H9 (cell line): ENCODE results near the gene PPP1R2C. TPM values are rescaled to one million over a fixed set of nuclear protein-coding genes. Genes with fewer than 3 reads are reported as not detected.
A peak's percentile ranks its signal among the peaks of the same experiment; 100 is the strongest.

ENCODE experiments used
- DNase-seq: peaks from one replicate; pipeline ENCODE4 v3.0.0-alpha.2; 2017
- H2AFZ ChIP-seq: one replicate; pipeline ENCODE4 v1.6.1; 2013; ENCODE audit warnings: mild to moderate bottlenecking, low read length, control low read depth, moderate library complexity
- H2AK5ac ChIP-seq: 2 replicates; pipeline ENCODE4 v1.6.1; 2013; ENCODE audit warnings: low read length, control low read depth, mixed read lengths; ENCODE audit not compliant: insufficient read length
- H2BK120ac ChIP-seq: one replicate; pipeline ENCODE4 v1.6.1; 2013; ENCODE audit warnings: low read depth, mild to moderate bottlenecking, low read length, control low read depth, inconsistent platforms; ENCODE audit not compliant: poor library complexity, severe bottlenecking
- H2BK12ac ChIP-seq: 2 replicates; pipeline ENCODE4 v1.6.1; 2013; ENCODE audit warnings: low read length, control low read depth, mixed read lengths, low read depth; ENCODE audit not compliant: insufficient read length
- H2BK15ac ChIP-seq: 2 replicates; pipeline ENCODE4 v1.6.1; 2013; ENCODE audit warnings: low read depth, low read length, control low read depth
- H2BK20ac ChIP-seq: one replicate; pipeline ENCODE4 v1.6.1; 2013; ENCODE audit warnings: low read depth, mild to moderate bottlenecking, low read length, control low read depth, inconsistent platforms; ENCODE audit not compliant: poor library complexity, severe bottlenecking
- H2BK5ac ChIP-seq: 2 replicates; pipeline ENCODE4 v1.6.1; 2013; ENCODE audit warnings: low read length, control low read depth, mixed read lengths; ENCODE audit not compliant: insufficient read length
- H3K14ac ChIP-seq: 2 replicates; pipeline ENCODE4 v1.6.1; 2013; ENCODE audit warnings: low read length, control low read depth; ENCODE audit not compliant: insufficient read depth
- H3K18ac ChIP-seq: 2 replicates; pipeline ENCODE4 v1.6.1; 2013; ENCODE audit warnings: low read depth, mild to moderate bottlenecking, mixed read lengths, low read length, control low read depth; ENCODE audit not compliant: insufficient read length
- H3K23ac ChIP-seq: 2 replicates; pipeline ENCODE4 v1.6.1; 2013; ENCODE audit warnings: low read length, control low read depth, mixed read lengths, low read depth; ENCODE audit not compliant: insufficient read length
- H3K23me2 ChIP-seq: 2 replicates; pipeline ENCODE4 v1.6.1; 2013; ENCODE audit warnings: low read depth, mild to moderate bottlenecking, mixed read lengths, low read length, control low read depth; ENCODE audit not compliant: insufficient read length, poor library complexity, severe bottlenecking
- H3K27ac ChIP-seq: 2 replicates; pipeline ENCODE4 v1.5.1; 2013; ENCODE audit warnings: low read length, control low read depth, mixed read lengths, low read depth; ENCODE audit not compliant: insufficient read length
- H3K27me3 ChIP-seq: 2 replicates; pipeline ENCODE4 v1.6.1; 2013; ENCODE audit warnings: low read length, control low read depth, inconsistent platforms; ENCODE audit not compliant: insufficient read depth
- H3K4ac ChIP-seq: 2 replicates; pipeline ENCODE4 v1.6.1; 2013; ENCODE audit warnings: low read depth, mild to moderate bottlenecking, control low read depth, inconsistent platforms, low read length, moderate library complexity
- H3K4me1 ChIP-seq: 2 replicates; pipeline ENCODE4 v1.6.1; 2013; ENCODE audit warnings: low read length, control low read depth, inconsistent platforms; ENCODE audit not compliant: insufficient read depth
- H3K4me2 ChIP-seq: 2 replicates; pipeline ENCODE4 v1.6.1; 2013; ENCODE audit warnings: low read length, control low read depth, mixed read lengths; ENCODE audit not compliant: insufficient read length, insufficient read depth
- H3K56ac ChIP-seq: 2 replicates; pipeline ENCODE4 v1.6.1; 2013; ENCODE audit warnings: low read depth, mild to moderate bottlenecking, mixed read lengths, low read length, control low read depth; ENCODE audit not compliant: insufficient read length
- H3K79me1 ChIP-seq: 2 replicates; pipeline ENCODE4 v1.6.1; 2013; ENCODE audit warnings: low read depth, mild to moderate bottlenecking, moderate library complexity, low read length, control low read depth, inconsistent platforms; ENCODE audit not compliant: insufficient read depth, poor library complexity, severe bottlenecking
- H3K79me2 ChIP-seq: 2 replicates; pipeline ENCODE4 v1.6.1; 2013; ENCODE audit warnings: low read length, control low read depth, inconsistent platforms; ENCODE audit not compliant: insufficient read depth
- H3K9ac ChIP-seq: 2 replicates; pipeline ENCODE4 v1.6.1; 2013; ENCODE audit warnings: low read length, control low read depth, mixed read lengths; ENCODE audit not compliant: insufficient read length; ENCODE audit errors: extremely low read depth
- H3K9me3 ChIP-seq: one replicate; pipeline ENCODE4 v1.6.1; 2013; ENCODE audit warnings: low read depth, low read length, inconsistent platforms; ENCODE audit not compliant: control insufficient read depth
- H3T11ph ChIP-seq: one replicate; pipeline ENCODE4 v1.6.1; 2013; ENCODE audit warnings: mild to moderate bottlenecking, low read length, control low read depth, inconsistent platforms
- H4K20me1 ChIP-seq: one replicate; pipeline ENCODE4 v1.6.1; 2013; ENCODE audit not compliant: control insufficient read depth, insufficient read length, insufficient read depth
- H4K5ac ChIP-seq: 2 replicates; pipeline ENCODE4 v1.6.1; 2013; ENCODE audit warnings: low read depth, mild to moderate bottlenecking, mixed read lengths, low read length, control low read depth; ENCODE audit not compliant: insufficient read length
- H4K8ac ChIP-seq: replicated peaks from 2 replicates; pipeline ENCODE4 v1.6.1; 2013; ENCODE audit warnings: low read length, control low read depth, mixed read lengths, low read depth; ENCODE audit not compliant: insufficient read length
- H4K91ac ChIP-seq: 2 replicates; pipeline ENCODE4 v1.6.1; 2013; ENCODE audit warnings: low read depth, mild to moderate bottlenecking, moderate library complexity, mixed read lengths, low read length, control low read depth; ENCODE audit not compliant: insufficient read length
- H3K27ac Mint-ChIP-seq, 3 experiments: 2 replicates in 2 of 3; 3 replicates in 1 of 3; pipeline ENCODE4 v1.8.0; 2020 to 2021; ENCODE audit warnings: mixed read lengths in 3 of 3, mild to moderate bottlenecking in 1 of 3, moderate library complexity in 1 of 3
- H3K27me3 Mint-ChIP-seq: 2 replicates; pipeline ENCODE4 v1.8.0; 2021; ENCODE audit warnings: low read depth, mild to moderate bottlenecking, moderate library complexity, mixed read lengths
- H3K36me3 Mint-ChIP-seq, 3 experiments: 2 replicates in 2 of 3; 3 replicates in 1 of 3; pipeline ENCODE4 v1.8.0; 2020 to 2021; ENCODE audit warnings: low read depth in 3 of 3, mixed read lengths in 3 of 3; ENCODE audit not compliant: insufficient read depth in 1 of 3
- H3K4me1 Mint-ChIP-seq, 2 experiments: 2 replicates each; pipeline ENCODE4 v1.8.0; 2020; ENCODE audit warnings: mixed read lengths in 2 of 2
- H3K4me3 Mint-ChIP-seq, 2 experiments: 2 replicates in 1 of 2; 3 replicates in 1 of 2; pipeline ENCODE4 v1.8.0; 2020 to 2021; ENCODE audit warnings: mild to moderate bottlenecking in 2 of 2, mixed read lengths in 2 of 2, moderate library complexity in 1 of 2
- H3K9me3 Mint-ChIP-seq, 2 experiments: 2 replicates in 1 of 2; 3 replicates in 1 of 2; pipeline ENCODE4 v1.8.0; 2020; ENCODE audit warnings: mild to moderate bottlenecking in 2 of 2, mixed read lengths in 2 of 2, moderate library complexity in 1 of 2
- CTCF ChIP-seq: fragments of 200-600 bp; sonication (generic); conservative IDR thresholded peaks from 3 replicates; pipeline ENCODE4 v1.8.0; 2021; ENCODE audit warnings: antibody characterized with exemption, mild to moderate bottlenecking
- WGBS: extraction: QIAGEN DNeasy Blood & Tissue Kit; methylation state at CpG from one replicate; pipeline ENCODE4 v1.1.7; 2013; ENCODE audit warnings: missing lambda C conversion rate, low lambda C conversion rate, mixed read lengths; ENCODE audit not compliant: insufficient read length; ENCODE audit errors: extremely low coverage; 5-methylcytosine and 5-hydroxymethylcytosine counted together
- total RNA-seq: library from RNA; stranded (reverse); gene quantifications from 2 replicates; pipeline ENCODE4 v1.2.1, GENCODE V29; 2021

The PPP1R2C gene
- total RNA-seq, 1 experiment from 2014 or later = not detected

- Histone ChIP-seq H2BK12ac (no peak overlapping the region), H3K18ac (no peak overlapping the region), H3K27me3 (no peaks in the 10 kb centered on the region), H2BK15ac (no peak overlapping the region), H2AK5ac (no peak overlapping the region), H3K56ac (no peak overlapping the region), H3K79me1 (no peaks in the 10 kb centered on the region), H3K4me2 (no peak overlapping the region), H4K5ac (no peak overlapping the region), H3T11ph (no peak overlapping the region), H3K27ac (peak overlapping the region; percentile 35), H3K9ac (no peak overlapping the region), H2BK5ac (no peak overlapping the region), H3K79me2 (no peaks in the 10 kb centered on the region), H3K23me2 (no peaks in the 10 kb centered on the region), H4K91ac (no peak overlapping the region), H3K23ac (no peak overlapping the region), H3K14ac (no peak overlapping the region), H2AFZ (no peak overlapping the region), H3K4ac (no peak overlapping the region), H2BK20ac (no peak overlapping the region), H3K4me1 (peaks cover 4% of the 10 kb centered on the region; the same call in 1 of the 2 replicates), H4K8ac (no peak overlapping the region), H2BK120ac (no peak overlapping the region), H4K20me1 (no peaks in the 10 kb centered on the region), H3K9me3 (no peaks in the 10 kb centered on the region)
- peaks cover 57 to 59% of the 10 kb centered on the region in 2 experiments for H3K4me1 Mint-ChIP-seq
- WGBS = no CpG with 5 or more reads among the region's 2 CpGs
- H3K27ac Mint-ChIP-seq = peak overlapping the region; percentile 74 to 100 (median 97); a peak in 6 of 7 replicates
- DNase-seq = peak; percentile 42
- no peak for TF ChIP-seq CTCF
- H3K4me3 Mint-ChIP-seq = 0 out of 5 replicates have a peak overlapping the region, but pooled peaks of 1 of the 2 experiments have one; percentile 8
- peaks cover 6 to 19% (median 9%) of the 10 kb centered on the region in 3 experiments for H3K36me3 Mint-ChIP-seq
- H3K27me3 Mint-ChIP-seq = no peaks in the 10 kb centered on the region
- peaks cover 11 to 23% of the 10 kb centered on the region in 2 experiments for H3K9me3 Mint-ChIP-seq
Observed at GRCh38 chrX:42804524-42804923, 26.6 kb upstream of the PPP1R2C start.
